ENCODE measurements around the gene CNOT11.
"Not testable (repeated sequence)": the region's sequence is repeated elsewhere in the genome, so short reads cannot be mapped to it uniquely, and the experiment has no call there.

The CNOT11 gene

DNA sequence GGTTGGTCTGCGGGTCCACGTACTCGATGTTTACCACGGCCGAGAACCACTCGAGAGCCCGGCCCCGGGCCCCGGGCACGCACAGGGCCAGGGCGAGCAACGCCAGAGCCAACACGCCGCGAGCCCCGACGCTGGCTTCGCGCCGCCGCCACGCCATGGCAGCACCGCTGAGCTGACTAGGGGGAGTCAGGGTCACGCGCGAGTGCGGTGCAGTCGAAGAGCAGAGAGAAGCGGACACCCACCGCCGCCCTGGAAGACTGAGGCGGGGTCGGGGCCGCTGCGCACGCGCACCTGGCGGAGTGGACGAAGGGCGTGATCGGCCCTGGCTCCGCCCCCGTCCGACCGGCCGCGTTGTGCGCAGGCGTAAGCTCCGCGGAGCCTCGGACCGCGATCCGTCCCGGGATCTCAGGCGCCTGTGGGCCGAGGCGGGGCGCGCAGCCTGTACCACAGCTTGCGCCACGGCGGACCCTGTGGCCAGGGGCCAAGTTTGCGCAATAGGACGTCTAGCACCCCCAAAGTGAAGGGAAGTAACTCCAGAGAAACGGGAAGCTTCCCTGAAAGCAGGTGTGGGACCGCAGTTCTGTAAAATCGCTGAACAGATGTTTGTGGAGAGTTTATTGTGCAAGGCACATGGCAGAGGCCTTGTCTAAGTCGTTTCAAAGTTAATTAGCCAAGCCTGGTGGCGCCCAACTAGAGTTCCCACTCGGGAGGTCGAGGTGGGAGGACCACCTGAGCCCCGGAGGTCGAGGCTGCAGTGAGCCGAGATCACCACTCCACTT is 55.9 kb downstream of the CNOT11 start, which contains the start of gene RNF149:
TSS of gene RNF149 (minus strand) at position 270 of the 779 bp plus-strand sequence. CDS start at position 157, 113 bp downstream.
- peak; percentile 87 to 90 (median 87) for DNase-seq (ENCODE audit: low read depth in 3 of 3, low spot score in 1 of 3)

DNA sequence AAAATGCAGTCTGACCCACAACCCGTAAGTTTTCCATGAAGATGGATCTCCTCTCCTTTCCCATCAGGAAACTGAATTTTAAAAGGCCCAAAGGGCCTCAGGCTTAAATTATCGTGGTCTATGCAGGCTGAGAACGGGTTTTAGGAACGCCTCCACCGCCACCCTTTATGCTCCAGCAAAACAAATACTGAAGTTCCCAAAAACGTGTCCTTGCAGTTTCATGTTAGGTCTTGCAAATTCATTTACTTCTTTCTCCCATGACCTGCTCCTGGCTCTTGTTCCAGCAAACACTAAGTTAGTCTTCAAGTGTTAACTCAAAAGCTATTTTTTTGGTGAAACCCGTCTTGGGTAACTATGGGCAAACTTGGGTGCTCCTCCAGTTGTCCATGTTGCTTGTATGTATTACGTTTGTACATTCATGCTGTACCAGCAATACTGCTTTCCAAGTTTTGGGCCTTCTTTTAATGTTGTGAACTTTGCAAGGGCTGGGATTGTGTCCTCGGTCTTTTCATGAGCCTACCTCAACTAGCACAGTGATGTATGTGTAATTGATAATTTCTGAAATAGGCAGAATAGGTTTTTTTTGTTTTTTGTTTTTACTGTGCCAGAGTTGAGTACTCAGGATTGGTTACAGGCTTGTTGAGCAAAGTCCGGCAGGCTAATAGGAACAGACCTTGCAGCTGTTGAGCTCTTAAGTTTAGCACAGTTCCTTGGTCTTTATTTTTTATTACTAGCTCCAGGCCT is 57.6 kb downstream of the CNOT11 start:
- DNase-seq (ENCODE audit: low read depth in 3 of 3, low spot score in 1 of 3), result no peak

DNA sequence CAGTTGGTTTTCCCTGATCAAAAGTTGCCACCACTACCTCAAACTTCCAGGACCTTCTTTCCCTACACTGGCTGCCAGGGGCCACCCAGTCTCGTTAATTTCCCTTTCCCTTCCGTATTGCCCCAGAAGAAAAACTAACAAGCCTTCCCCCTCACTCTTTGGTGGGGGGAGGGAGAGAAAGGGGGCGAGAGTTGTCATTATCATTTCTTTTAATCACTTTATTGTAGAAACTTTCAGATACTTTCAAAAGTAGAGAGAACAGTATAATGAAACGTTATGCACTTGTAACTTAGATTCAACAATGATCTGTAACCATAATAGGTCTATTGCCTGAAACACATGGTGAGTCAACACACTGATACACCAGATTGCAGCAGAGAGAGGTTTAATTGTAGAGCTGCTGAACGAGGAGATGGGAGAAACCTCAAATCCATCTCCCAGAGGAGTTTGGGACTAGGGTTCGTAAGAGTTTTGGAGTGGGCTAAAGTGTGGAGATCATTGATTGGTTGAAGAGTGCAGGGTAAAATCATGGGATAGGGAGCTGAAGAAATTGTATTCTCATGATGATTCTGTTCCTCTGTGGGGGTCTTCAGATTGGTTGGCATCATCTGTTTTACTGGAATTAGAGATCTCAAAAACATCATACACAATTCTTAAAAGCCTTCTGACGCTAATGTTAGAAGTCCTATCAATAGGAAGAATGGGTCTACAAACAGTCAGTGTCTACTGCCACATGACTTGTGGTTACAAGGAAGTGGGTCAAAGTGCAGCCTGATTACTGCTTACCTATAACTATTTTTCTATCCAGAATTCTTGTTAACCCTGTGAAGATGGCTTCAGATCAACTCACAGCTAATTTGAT is 58.4 kb downstream of the CNOT11 start:
- no peak for DNase-seq (ENCODE audit: low read depth in 3 of 3, low spot score in 1 of 3)

DNA sequence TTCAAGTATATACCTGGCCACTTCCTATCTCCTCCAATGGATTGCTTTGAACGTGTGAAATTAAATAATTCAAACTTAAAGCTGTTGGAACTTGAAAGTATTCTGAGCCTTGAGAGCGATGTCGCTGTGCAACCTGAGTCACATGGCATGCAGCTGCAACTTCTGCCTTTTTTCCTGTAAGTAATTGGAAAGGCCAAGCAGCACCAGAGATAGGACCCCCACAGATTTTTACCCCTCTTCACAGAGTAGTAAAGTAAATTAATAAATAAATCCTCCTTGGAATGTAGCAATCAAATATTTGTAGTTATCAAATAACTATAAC is 59.0 kb downstream of the CNOT11 start:
- DNase-seq (ENCODE audit: low read depth in 3 of 3, low spot score in 1 of 3), result no peak

DNA sequence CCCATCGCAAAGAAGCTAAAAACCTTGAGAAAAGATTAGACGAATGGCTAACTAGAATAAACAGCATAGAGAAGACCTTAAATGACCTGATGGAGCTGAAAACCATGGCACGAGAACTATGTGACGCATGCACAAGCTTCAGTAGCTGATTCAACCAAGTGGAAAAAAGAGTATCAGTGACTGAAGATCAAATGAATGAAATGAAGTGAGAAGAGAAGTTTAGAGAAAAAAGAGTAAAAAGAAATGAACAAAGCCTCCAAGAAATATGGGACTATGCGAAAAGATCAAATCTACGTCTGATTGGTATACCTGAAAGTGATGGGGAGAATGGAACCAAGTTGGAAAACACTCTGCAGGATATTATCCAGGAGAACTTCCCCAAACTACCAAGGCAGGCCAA is 63.9 kb downstream of the CNOT11 start:
- not testable (repeated sequence) for DNase-seq (ENCODE audit: low read depth in 3 of 3, low spot score in 1 of 3)
